Vagina (tissue), 2 donors: ENCODE results near the gene SLC6A13. TPM values are rescaled to one million over a fixed set of nuclear protein-coding genes. Genes with fewer than 3 reads are reported as not detected.
"Not testable (repeated sequence)": the region's sequence is repeated elsewhere in the genome, so short reads cannot be mapped to it uniquely, and the experiment has no call there.

Experiments used
- DNase-seq, 2 donors: peaks; one replicate each; pipeline ENCODE4 v3.0.0-alpha.2; 2017; ENCODE audit errors: extremely low spot score in 2 of 2
- H3K27ac ChIP-seq: fragments of 200-600 bp; sonication (generic); one replicate; pipeline ENCODE4 v1.5.1; 2019
- H3K27me3 ChIP-seq: fragments of 200-600 bp; sonication (generic); one replicate; pipeline ENCODE4 v1.5.1; 2019
- H3K36me3 ChIP-seq, 2 donors: fragments of 200-600 bp; sonication (generic); one replicate each; pipeline ENCODE4 v1.5.1; 2017 to 2019
- H3K4me1 ChIP-seq: fragments of 200-600 bp; sonication (generic); one replicate; pipeline ENCODE4 v1.5.1; 2019
- H3K4me3 ChIP-seq, 2 donors: fragments of 200-600 bp; sonication (generic); 1 replicate in 1 of 2; 2 replicates in 1 of 2; pipeline ENCODE4 v1.5.1; 2016 to 2019
- H3K9me3 ChIP-seq: fragments of 200-600 bp; sonication (generic); one replicate; pipeline ENCODE4 v1.5.1; 2019
- POLR2A ChIP-seq, 2 donors: fragments of 450-650 bp; IDR thresholded peaks; one replicate each; pipeline ENCODE4 v1.6.1; 2017; ENCODE audit warnings: antibody characterized with exemption in 2 of 2, mild to moderate bottlenecking in 2 of 2, moderate library complexity in 2 of 2
- POLR2AphosphoS5 ChIP-seq, 2 donors: sonication (generic); formaldehyde crosslinking; IDR thresholded peaks; one replicate each; pipeline ENCODE4 v1.9.0; 2017; ENCODE audit warnings: antibody characterized with exemption in 2 of 2, mild to moderate bottlenecking in 2 of 2, low read depth in 1 of 2; ENCODE audit not compliant: insufficient read depth in 1 of 2
- intact Hi-C: fragments of 100-400 bp; cut with DNase I; formaldehyde crosslinking; loops from one replicate; pipeline ENCODE4 v1.15.1; 2023
- total RNA-seq: library from RNA; depleted of rRNA; stranded (reverse); fragments of >200 nt; gene quantifications from one replicate; pipeline ENCODE4 v1.2.3, GENCODE V29; 2016
- TF ChIP-seq, protein P1 (sequence below), 3 experiments: fragments of 450-650 bp in 2 of 3; fragments of 200-600 bp in 1 of 3; sonication (generic) in 1 of 3; IDR thresholded peaks; one replicate each; pipeline ENCODE4 v1.5.1; 2017 to 2019; ENCODE audit warnings: antibody characterized with exemption in 3 of 3, mild to moderate bottlenecking in 2 of 3, moderate library complexity in 2 of 3

The SLC6A13 gene
- total RNA-seq, 1 donor from 2014 or later = not detected

DNA sequence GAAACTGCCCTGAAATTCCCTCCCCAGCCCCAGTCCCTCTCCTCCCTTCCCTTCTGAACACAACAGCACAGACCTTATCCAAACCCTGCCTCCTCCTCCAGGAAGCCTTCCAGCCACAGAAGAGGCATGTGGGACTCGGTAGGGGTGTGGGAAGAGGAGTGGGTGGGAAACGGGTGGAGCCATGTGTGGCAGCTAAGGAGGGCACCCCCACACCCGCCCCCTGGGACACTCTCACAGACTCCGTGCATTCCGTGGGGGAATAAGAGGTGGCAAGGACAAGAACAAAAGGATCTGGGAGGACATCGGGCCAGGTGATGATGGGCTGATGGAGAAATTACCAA lies 73.0 kb downstream of the SLC6A13 start:
- no peak for DNase-seq
- Histone ChIP-seq H3K36me3 (no peaks in the 10 kb centered on the region), H3K27me3 (no peaks in the 10 kb centered on the region), H3K4me1 (peaks cover 5% of the 10 kb centered on the region), H3K27ac (no peak overlapping the region), H3K9me3 (no peaks in the 10 kb centered on the region), H3K4me3 (peak overlapping the region in 1 of 2 donors; percentile 33)
- intact Hi-C loops = no loop called here
- TF ChIP-seq POLR2AphosphoS5 (IDR thresholded peaks at IDR 0.05; ENCODE audit: insufficient read depth in 1 of 2, low read depth in 1 of 2) (no peak), POLR2A (IDR thresholded peaks at IDR 0.05) (no peak)
- TF ChIP-seq, protein P1, sequence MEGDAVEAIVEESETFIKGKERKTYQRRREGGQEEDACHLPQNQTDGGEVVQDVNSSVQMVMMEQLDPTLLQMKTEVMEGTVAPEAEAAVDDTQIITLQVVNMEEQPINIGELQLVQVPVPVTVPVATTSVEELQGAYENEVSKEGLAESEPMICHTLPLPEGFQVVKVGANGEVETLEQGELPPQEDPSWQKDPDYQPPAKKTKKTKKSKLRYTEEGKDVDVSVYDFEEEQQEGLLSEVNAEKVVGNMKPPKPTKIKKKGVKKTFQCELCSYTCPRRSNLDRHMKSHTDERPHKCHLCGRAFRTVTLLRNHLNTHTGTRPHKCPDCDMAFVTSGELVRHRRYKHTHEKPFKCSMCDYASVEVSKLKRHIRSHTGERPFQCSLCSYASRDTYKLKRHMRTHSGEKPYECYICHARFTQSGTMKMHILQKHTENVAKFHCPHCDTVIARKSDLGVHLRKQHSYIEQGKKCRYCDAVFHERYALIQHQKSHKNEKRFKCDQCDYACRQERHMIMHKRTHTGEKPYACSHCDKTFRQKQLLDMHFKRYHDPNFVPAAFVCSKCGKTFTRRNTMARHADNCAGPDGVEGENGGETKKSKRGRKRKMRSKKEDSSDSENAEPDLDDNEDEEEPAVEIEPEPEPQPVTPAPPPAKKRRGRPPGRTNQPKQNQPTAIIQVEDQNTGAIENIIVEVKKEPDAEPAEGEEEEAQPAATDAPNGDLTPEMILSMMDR (IDR thresholded peaks at IDR 0.05) = no peak

DNA sequence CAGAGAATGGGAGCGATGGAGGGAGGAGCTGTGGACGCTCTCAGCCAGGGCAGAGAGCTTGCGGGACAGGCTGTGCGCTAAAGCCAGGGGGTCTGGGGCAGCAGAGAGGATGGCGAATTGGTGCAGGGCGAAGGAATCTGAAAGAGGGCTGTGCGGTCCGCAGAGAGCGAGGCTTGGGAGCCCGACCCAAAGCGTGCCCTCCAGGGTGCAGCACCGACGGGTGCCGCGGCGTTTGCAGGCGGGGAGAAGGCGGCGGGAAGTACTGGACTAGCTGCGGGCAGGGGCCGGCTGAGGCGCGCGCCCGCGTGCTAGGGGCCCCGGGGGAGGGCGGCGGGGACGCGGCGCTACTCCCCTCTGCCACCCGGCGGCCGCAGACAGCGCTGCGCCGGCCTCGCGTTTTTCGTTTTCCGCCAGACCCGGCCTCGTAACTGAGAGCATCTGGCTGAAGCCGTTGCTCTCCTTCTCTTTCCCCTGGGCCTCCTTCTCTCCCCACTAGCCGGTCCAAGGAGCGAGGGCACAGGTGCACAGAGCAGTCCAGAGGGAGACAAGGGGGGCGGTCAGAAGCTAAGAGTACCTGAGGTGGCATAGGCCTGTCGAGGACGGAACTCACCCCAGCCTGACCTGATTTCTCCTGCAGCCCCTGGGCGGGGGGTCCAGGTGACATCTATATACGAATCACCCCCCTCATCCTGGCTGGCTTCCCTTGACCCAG lies 73.6 kb downstream of the SLC6A13 start:
- H3K4me3 ChIP-seq = peak overlapping the region; percentile 33 to 44
- H3K27ac ChIP-seq = no peak overlapping the region
- no peak for DNase-seq
- no peaks in the 10 kb centered on the region for H3K9me3 ChIP-seq
- intact Hi-C loops = no loop called here
- H3K4me1 ChIP-seq = peaks cover 5% of the 10 kb centered on the region
- H3K36me3 ChIP-seq = no peaks in the 10 kb centered on the region
- TF ChIP-seq, protein P1 (IDR thresholded peaks at IDR 0.05) = peak in 2 of 3 experiments; percentile 34 to 42
- TF ChIP-seq POLR2AphosphoS5 (IDR thresholded peaks at IDR 0.05; ENCODE audit: insufficient read depth in 1 of 2, low read depth in 1 of 2) (no peak), POLR2A (IDR thresholded peaks at IDR 0.05) (no peak)
- no peaks in the 10 kb centered on the region for H3K27me3 ChIP-seq

DNA sequence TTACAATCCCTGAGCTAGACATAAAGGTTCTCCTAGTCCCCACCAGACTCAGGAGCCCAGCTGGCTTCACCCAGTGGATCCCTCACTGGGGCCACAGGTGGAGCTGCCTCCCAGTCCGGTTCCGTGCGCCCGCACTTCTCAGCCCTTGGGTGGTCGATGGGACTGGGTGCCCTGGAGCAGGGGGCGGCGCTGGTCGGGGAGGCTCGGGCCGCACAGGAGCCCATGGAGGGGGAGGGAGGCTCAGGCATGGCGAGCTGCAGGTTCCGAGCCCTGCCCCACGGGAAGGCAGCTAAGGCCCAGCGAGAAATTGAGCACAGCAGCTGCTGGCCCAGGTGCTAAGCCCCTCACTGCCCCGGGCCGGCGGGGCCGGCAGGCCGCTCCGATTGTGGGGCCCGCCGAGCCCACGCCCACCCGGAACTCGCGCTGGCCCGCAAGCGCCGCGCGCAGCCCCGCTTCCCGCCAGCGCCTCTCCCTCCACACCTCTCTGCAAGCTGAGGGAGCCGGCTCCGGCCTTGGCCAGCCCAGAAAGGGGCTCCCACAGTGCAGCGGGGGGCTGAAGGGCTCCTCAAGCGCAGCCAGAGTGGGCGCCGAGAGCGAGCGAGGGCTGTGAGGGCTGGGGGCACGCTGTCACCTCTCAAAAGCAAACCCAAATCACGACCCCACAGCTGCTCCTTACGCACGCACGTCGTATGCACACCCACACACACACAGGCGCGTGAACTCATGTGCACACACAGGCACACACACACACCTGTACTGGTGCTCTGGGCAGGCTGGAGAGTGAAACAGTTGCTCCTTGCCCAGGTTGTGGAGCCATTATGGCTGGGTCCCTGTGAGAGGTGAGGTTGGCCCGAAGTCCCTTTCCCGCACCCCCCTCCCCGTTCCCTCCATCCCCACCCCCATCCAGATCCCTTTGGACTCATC lies 74.4 kb downstream of the SLC6A13 start:
- H3K4me1 ChIP-seq, DNase-seq, H3K36me3 ChIP-seq, intact Hi-C loops, H3K27me3 ChIP-seq, H3K27ac ChIP-seq, H3K9me3 ChIP-seq: not testable (repeated sequence)
- H3K4me3 ChIP-seq = peak overlapping the region; percentile 33 to 44

DNA sequence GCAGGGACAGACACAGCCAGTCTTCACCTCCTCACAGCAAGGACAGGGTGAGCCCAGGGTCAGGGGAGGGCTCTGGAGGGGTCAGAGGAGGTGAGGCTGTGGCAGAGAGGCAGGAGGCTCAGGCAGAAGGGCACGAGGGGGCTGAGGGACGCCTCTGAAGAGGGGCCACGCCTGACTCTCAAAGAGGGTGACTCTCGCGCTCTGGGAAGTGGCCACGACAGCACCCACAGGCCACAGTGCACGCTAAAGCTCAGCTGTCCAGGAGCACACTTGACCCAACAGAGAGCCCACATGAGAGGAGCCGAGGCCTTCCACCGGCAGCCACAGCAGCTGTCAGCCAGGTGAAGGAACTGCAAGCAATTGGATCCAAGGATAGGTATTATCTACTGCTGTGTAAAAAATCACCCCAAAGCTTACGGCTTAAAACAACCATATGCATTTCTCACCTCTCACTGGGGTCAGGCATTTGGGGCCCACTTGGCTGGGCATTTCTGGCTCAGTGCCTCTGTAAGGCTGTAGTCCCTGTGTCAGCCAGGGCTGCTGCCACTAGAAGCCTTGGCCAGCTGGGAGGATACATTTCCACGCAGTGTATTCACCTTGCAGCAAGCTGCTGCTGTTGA lies 76.5 kb downstream of the SLC6A13 start:
- no peak for DNase-seq
- Histone ChIP-seq H3K4me3 (no peak overlapping the region), H3K4me1 (peaks cover 5% of the 10 kb centered on the region), H3K27ac (no peak overlapping the region), H3K27me3 (no peaks in the 10 kb centered on the region), H3K36me3 (no peaks in the 10 kb centered on the region), H3K9me3 (no peaks in the 10 kb centered on the region)
- TF ChIP-seq POLR2AphosphoS5 (IDR thresholded peaks at IDR 0.05; ENCODE audit: insufficient read depth in 1 of 2, low read depth in 1 of 2) (no peak), POLR2A (IDR thresholded peaks at IDR 0.05) (no peak)
- TF ChIP-seq, protein P1 (IDR thresholded peaks at IDR 0.05) = no peak
- intact Hi-C loops = no loop called here

DNA sequence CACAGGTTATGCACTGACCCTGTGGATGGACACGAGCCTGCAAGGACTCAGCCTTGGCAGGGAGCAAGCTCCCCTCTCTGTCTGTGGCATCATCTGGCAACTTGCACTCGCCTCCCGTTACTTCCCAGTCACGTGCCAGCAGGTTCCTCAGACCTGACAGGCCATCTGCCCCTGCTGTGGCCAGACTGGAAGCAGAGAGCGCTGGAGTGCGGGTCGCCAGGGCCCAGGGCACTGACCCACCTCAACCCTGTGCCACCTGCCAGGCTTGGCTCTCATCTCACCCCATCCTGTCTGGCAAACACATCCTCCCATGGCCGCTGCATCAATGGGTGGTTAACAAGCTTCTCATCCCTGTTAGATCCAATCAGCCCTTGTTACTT lies 77.1 kb downstream of the SLC6A13 start:
- Histone ChIP-seq H3K36me3 (no peaks in the 10 kb centered on the region), H3K4me3 (no peak overlapping the region), H3K27me3 (no peaks in the 10 kb centered on the region), H3K9me3 (no peaks in the 10 kb centered on the region), H3K27ac (no peak overlapping the region), H3K4me1 (peaks cover 5% of the 10 kb centered on the region)
- TF ChIP-seq, protein P1 (IDR thresholded peaks at IDR 0.05) = no peak
- no peak for TF ChIP-seq POLR2AphosphoS5 (IDR thresholded peaks at IDR 0.05; ENCODE audit: insufficient read depth in 1 of 2, low read depth in 1 of 2)
- no peak for TF ChIP-seq POLR2A (IDR thresholded peaks at IDR 0.05)
- DNase-seq = no peak
- intact Hi-C loops = no loop called here
